ENCODE data around the gene SF3A1.

DNA sequence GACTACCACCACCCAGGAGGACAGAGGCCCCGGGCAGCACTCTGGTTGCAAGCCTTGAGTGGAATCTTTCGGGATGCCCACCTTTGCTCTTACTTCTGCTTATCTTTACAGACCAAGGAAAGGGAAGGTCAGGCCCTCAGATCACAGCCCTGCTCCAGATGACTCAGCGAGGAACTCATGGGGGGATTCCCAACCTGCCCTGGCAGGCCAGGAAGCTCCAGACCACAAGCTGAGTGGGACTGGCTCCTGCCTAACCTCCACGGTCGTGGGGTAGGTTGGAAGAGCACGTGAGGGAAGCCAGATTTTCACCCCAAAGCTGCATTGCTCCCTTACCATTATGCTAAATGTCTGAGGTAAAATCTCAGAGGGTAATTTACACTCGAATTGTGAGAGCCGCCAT lies 41.8 kb downstream of the SF3A1 start:
- TF ChIP-seq YY1 (IDR thresholded peaks at IDR 0.05; ENCODE audit: insufficient read depth, insufficient read length) (no peak), SUZ12 (IDR thresholded peaks at IDR 0.05; ENCODE audit: extremely low read depth, insufficient read depth, insufficient read length) (no peak)

Measured in NT2/D1 (cell line).